ENCODE results near the gene NR2F1. TPM values are rescaled to one million over a fixed set of nuclear protein-coding genes. Genes with fewer than 3 reads are reported as not detected.

Gene NR2F1
- total and polyA plus RNA-seq, 3 donors from 2014 or later = 16.0 to 22.7 (median 16.9) TPM

GRCh38 chr5:93616538-93617174 lies 33.6 kb downstream of the NR2F1 start:
- Histone ChIP-seq H3K4me3 (no peak overlapping the region), H3K27me3 (no peaks in the 10 kb centered on the region), H3K27ac (no peak overlapping the region), H3K36me3 (ENCODE audit: low read depth, missing control alignments) (no peaks in the 10 kb centered on the region), H3K4me1 (no peaks in the 10 kb centered on the region), H3K9me3 (no peaks in the 10 kb centered on the region)
- 81 to 86% methylated on average over 9 of the region's 9 CpGs for WGBS, 2 donors
- TF ChIP-seq POLR2A (IDR thresholded peaks at IDR 0.05) = no peak
- TF ChIP-seq CTCF (IDR thresholded peaks at IDR 0.05) = no peak
- intact Hi-C loops (cut with DNase I; ENCODE audit: low total_unique reads) = no loop called here
- DNase-seq = no peak

- Histone ChIP-seq H3K27ac (peak overlapping the region; percentile 71 to 80), H3K36me3 (ENCODE audit: low read depth, missing control alignments) (no peaks in the 10 kb centered on the region), H3K9me3 (no peaks in the 10 kb centered on the region), H3K27me3 (no peaks in the 10 kb centered on the region), H3K4me1 (no peaks in the 10 kb centered on the region), H3K4me3 (peak overlapping the region; percentile 68 to 76)
- intact Hi-C loops (cut with DNase I; ENCODE audit: low total_unique reads) = no loop called here
- 1 to 2% methylated on average over 51 to 70 of the region's 75 CpGs for WGBS, 2 donors
- DNase-seq = peak; percentile 87
- TF ChIP-seq POLR2A (IDR thresholded peaks at IDR 0.05) (no peak), CTCF (IDR thresholded peaks at IDR 0.05) (no peak)
These were observed 37.7 kb downstream of the NR2F1 start for GRCh38 chr5:93620487-93621326.

GRCh38 chr5:93621327-93621798 lies 38.3 kb downstream of the NR2F1 start:
- intact Hi-C loops (cut with DNase I; ENCODE audit: low total_unique reads) = no loop called here
- Histone ChIP-seq H3K27me3 (no peaks in the 10 kb centered on the region), H3K9me3 (no peaks in the 10 kb centered on the region), H3K36me3 (ENCODE audit: low read depth, missing control alignments) (no peaks in the 10 kb centered on the region), H3K27ac (peak overlapping the region; percentile 29 to 80), H3K4me1 (no peaks in the 10 kb centered on the region), H3K4me3 (peak overlapping the region; percentile 68 to 76)
- peak; percentile 80 for DNase-seq
- WGBS, 2 donors = 2 to 18% methylated on average over 6 to 18 of the region's 41 CpGs
- TF ChIP-seq POLR2A (IDR thresholded peaks at IDR 0.05) (no peak), CTCF (IDR thresholded peaks at IDR 0.05) (no peak)

GRCh38 chr5:93622240-93622885 lies 39.3 kb downstream of the NR2F1 start:
- Histone ChIP-seq H3K27ac (peak overlapping the region in 1 of 2 donors; percentile 80), H3K4me3 (peak overlapping the region in 1 of 2 donors; percentile 68), H3K36me3 (ENCODE audit: low read depth, missing control alignments) (no peaks in the 10 kb centered on the region), H3K27me3 (no peaks in the 10 kb centered on the region), H3K9me3 (no peaks in the 10 kb centered on the region), H3K4me1 (no peaks in the 10 kb centered on the region)
- intact Hi-C loops (cut with DNase I; ENCODE audit: low total_unique reads) = no loop called here
- TF ChIP-seq POLR2A (IDR thresholded peaks at IDR 0.05) (no peak), CTCF (IDR thresholded peaks at IDR 0.05) (no peak)
- 36 to 50% methylated on average over 4 of the region's 4 CpGs for WGBS, 2 donors
- DNase-seq = no peak
